Naive thymus-derived CD4-positive, alpha-beta T cell (primary cell): ENCODE measurements around the gene SEC14L1. TPM values are rescaled to one million over a fixed set of nuclear protein-coding genes. Genes with fewer than 3 reads are reported as not detected.

Experiments
- ATAC-seq: fragments of 150-1000 bp; cut with Tn5 transposase; 2 replicates; pipeline ENCODE4 v1.10.0; 2021; ENCODE audit warnings: mild to moderate bottlenecking, moderate library complexity
- CTCF ChIA-PET: fragments of 350-600 bp; sonication (Branson Sonifier 250); formaldehyde crosslinking; loops from one replicate; lab custom pipeline; 2021; ENCODE audit warnings: antibody characterized with exemption; lab: Charles Lee
- POLR2A ChIA-PET: fragments of 350-600 bp; sonication (Branson Sonifier 250); formaldehyde crosslinking; loops from one replicate; lab custom pipeline; 2021; ENCODE audit warnings: antibody characterized with exemption, inconsistent platforms; lab: Charles Lee
- DNase-seq, 9 donors: peaks; one replicate each; pipeline versions ENCODE4 v3.0.0 to v3.0.0-alpha.2; 2020 to 2022; ENCODE audit warnings: mixed read lengths in 1 of 9
- H3K27ac ChIP-seq: one replicate; pipeline ENCODE4 v1.7.0; 2013; ENCODE audit warnings: mild to moderate bottlenecking, low read depth, low read length, moderate library complexity
- H3K27me3 ChIP-seq, 2 donors: one replicate each; pipeline ENCODE4 v1.7.0; 2013; ENCODE audit warnings: low read length in 2 of 2, mild to moderate bottlenecking in 2 of 2, moderate library complexity in 2 of 2; ENCODE audit not compliant: control insufficient read depth in 2 of 2, insufficient read depth in 2 of 2
- H3K36me3 ChIP-seq, 3 experiments: 1 replicate in 2 of 3; 2 replicates in 1 of 3; pipeline ENCODE4 v1.7.0; 2013; ENCODE audit warnings: low read length in 3 of 3, mild to moderate bottlenecking in 3 of 3, moderate library complexity in 1 of 3; ENCODE audit not compliant: insufficient read depth in 3 of 3, control insufficient read depth in 2 of 3
- H3K4me1 ChIP-seq, 2 donors: one replicate each; pipeline ENCODE4 v1.7.0; 2013; ENCODE audit warnings: low read length in 2 of 2, mild to moderate bottlenecking in 2 of 2, moderate library complexity in 1 of 2; ENCODE audit not compliant: control insufficient read depth in 2 of 2, insufficient read depth in 2 of 2
- H3K4me3 ChIP-seq: 2 replicates; pipeline ENCODE4 v1.7.0; 2013; ENCODE audit warnings: mild to moderate bottlenecking, low read length
- H3K9me3 ChIP-seq, 3 experiments: 1 replicate in 2 of 3; 2 replicates in 1 of 3; pipeline ENCODE4 v1.7.0; 2013; ENCODE audit warnings: low read length in 3 of 3; ENCODE audit not compliant: control insufficient read depth in 2 of 3
- H3K27ac Mint-ChIP-seq, 9 donors: one replicate each; pipeline ENCODE4 v1.8.0; 2020 to 2022; ENCODE audit warnings: mixed read lengths in 9 of 9, mild to moderate bottlenecking in 8 of 9, moderate library complexity in 5 of 9, inconsistent platforms in 2 of 9
- H3K27me3 Mint-ChIP-seq, 5 donors: one replicate each; pipeline ENCODE4 v1.8.0; 2021 to 2022; ENCODE audit warnings: mixed read lengths in 5 of 5, mild to moderate bottlenecking in 1 of 5
- H3K36me3 Mint-ChIP-seq, 5 donors: one replicate each; pipeline ENCODE4 v1.8.0; 2020 to 2022; ENCODE audit warnings: mixed read lengths in 5 of 5, mild to moderate bottlenecking in 3 of 5, inconsistent platforms in 1 of 5
- H3K4me1 Mint-ChIP-seq, 7 donors: one replicate each; pipeline ENCODE4 v1.8.0; 2020 to 2022; ENCODE audit warnings: mixed read lengths in 7 of 7, mild to moderate bottlenecking in 3 of 7, inconsistent platforms in 1 of 7
- H3K4me3 Mint-ChIP-seq, 10 donors: one replicate each; pipeline ENCODE4 v1.8.0; 2020 to 2022; ENCODE audit warnings: mild to moderate bottlenecking in 10 of 10, mixed read lengths in 10 of 10, moderate library complexity in 6 of 10, inconsistent platforms in 2 of 10
- H3K9me3 Mint-ChIP-seq, 11 donors: one replicate each; pipeline ENCODE4 v1.8.0; 2020 to 2022; ENCODE audit warnings: mixed read lengths in 11 of 11, mild to moderate bottlenecking in 4 of 11, inconsistent platforms in 1 of 11, moderate library complexity in 1 of 11
- intact Hi-C, 2 donors: fragments of 100-400 bp; cut with micrococcal nuclease; formaldehyde crosslinking; loops; one replicate each; pipeline ENCODE4 v1.15.1; 2023
- polyA plus RNA-seq, 2 donors: library from polyadenylated mRNA; unstranded; fragments of 300-500 nt; fragmentation: Illumina TruSeq; gene quantifications; one replicate each; pipeline ENCODE4 v1.2.3, GENCODE V29; 2021
- total RNA-seq, 6 experiments: library from RNA in 5 of 6; stranded (reverse) in 5 of 6; gene quantifications; 1 replicate in 5 of 6; 2 replicates in 1 of 6; pipeline ENCODE4 v1.2.3 and lab custom pipeline; 2021 to 2026

SEC14L1 gene
- total and polyA plus RNA-seq, 7 experiments from 2014 or later, result 7.0 to 103 (median 28.7) TPM

DNA sequence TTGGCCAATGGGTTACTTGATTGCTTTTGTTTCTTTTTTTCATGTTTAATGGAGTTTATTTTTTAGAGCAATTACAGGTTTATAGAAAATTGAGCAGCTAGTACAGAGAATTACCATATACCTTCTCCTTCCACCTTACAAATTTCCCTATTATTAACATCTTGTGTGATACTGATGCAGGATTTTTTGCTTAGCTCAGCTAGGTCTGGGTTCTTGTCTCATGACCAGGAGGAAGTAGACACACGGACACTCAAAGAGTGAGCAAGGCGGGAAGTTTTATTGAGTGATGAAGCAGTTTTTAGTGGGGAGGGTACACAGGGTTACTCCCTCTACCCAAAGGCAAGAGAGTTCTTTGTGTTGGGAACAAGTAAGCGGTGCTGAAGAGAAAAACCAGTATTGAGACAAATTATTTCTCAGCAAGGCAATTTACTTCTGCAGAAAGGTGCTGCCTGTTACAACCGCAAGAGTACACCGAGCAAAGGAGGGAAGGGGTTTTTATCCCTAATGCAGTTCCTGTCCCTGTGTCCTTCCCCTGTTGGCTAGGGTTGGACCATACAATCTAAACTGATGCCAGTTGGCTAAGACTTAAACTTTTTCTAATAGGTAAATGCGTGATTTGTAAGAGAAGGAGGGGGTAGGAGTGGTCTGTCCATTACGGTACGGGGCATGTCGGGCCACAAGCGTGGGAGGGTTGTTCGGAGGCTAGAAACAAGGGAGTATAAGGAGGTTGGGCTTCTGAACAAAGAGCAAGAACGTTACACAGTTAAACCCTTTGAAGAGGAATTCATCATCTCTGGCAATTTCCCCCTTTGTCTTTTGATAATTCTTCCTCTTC is 26.9 kb downstream of the SEC14L1 start:
- Histone ChIP-seq H3K27ac (no peak overlapping the region), H3K4me3 (no peak overlapping the region), H3K9me3 (peaks cover 0 to 25% (median 15%) of the 10 kb centered on the region in 3 experiments), H3K27me3 (no peaks in the 10 kb centered on the region), H3K4me1 (peaks cover 0 to 14% of the 10 kb centered on the region in 2 donors), H3K36me3 (peaks cover 0 to 14% (median 0%) of the 10 kb centered on the region in 3 experiments)
- ChIA-PET CTCF (no interaction called here), POLR2A (interaction anchor here (1.0 to 1.4 kb wide), 2 partner anchors 14 to 17 kb away, joined by 4 read pairs; no protein-coding TSS in a partner anchor)
- ATAC-seq (no peak), DNase-seq (no peak)
- H3K27me3 Mint-ChIP-seq, result no peaks in the 10 kb centered on the region
- H3K4me3 Mint-ChIP-seq, result no peak overlapping the region
- H3K9me3 Mint-ChIP-seq, result peaks cover 5 to 54% (median 19%) of the 10 kb centered on the region in 11 donors
- H3K27ac Mint-ChIP-seq, result peak overlapping the region in 4 of 9 donors; percentile 28 to 78 (median 52)
- H3K36me3 Mint-ChIP-seq, result peaks cover 18 to 83% (median 55%) of the 10 kb centered on the region in 5 donors
- intact Hi-C loops, result no loop called here
- peaks cover 22 to 43% (median 31%) of the 10 kb centered on the region in 7 donors for H3K4me1 Mint-ChIP-seq

GRCh38 chr17:77173104-77173503 is 32.3 kb downstream of the SEC14L1 start:
- Mint-ChIP-seq H3K36me3 (peaks cover 17 to 79% (median 48%) of the 10 kb centered on the region in 5 donors), H3K4me3 (no peak overlapping the region), H3K9me3 (peaks cover 5 to 54% (median 35%) of the 10 kb centered on the region in 11 donors), H3K27ac (peak overlapping the region in 1 of 9 donors; percentile 22), H3K4me1 (peaks cover 5 to 17% (median 13%) of the 10 kb centered on the region in 7 donors), H3K27me3 (no peaks in the 10 kb centered on the region)
- ATAC-seq, result no peak
- H3K27ac ChIP-seq, result no peak overlapping the region
- H3K27me3 ChIP-seq, result no peaks in the 10 kb centered on the region
- H3K9me3 ChIP-seq, result peaks cover 8 to 40% (median 15%) of the 10 kb centered on the region in 3 experiments
- no peak overlapping the region for H3K4me3 ChIP-seq
- no peaks in the 10 kb centered on the region for H3K4me1 ChIP-seq
- no peak for DNase-seq
- POLR2A ChIA-PET, result interaction anchor here (0.6 kb wide), 1 partner anchor 272 kb away, joined by 3 read pairs; no protein-coding TSS in a partner anchor
- CTCF ChIA-PET, result no interaction called here
- peaks cover 0 to 15% (median 0%) of the 10 kb centered on the region in 3 experiments for H3K36me3 ChIP-seq
- intact Hi-C loops, result no loop called here

DNA sequence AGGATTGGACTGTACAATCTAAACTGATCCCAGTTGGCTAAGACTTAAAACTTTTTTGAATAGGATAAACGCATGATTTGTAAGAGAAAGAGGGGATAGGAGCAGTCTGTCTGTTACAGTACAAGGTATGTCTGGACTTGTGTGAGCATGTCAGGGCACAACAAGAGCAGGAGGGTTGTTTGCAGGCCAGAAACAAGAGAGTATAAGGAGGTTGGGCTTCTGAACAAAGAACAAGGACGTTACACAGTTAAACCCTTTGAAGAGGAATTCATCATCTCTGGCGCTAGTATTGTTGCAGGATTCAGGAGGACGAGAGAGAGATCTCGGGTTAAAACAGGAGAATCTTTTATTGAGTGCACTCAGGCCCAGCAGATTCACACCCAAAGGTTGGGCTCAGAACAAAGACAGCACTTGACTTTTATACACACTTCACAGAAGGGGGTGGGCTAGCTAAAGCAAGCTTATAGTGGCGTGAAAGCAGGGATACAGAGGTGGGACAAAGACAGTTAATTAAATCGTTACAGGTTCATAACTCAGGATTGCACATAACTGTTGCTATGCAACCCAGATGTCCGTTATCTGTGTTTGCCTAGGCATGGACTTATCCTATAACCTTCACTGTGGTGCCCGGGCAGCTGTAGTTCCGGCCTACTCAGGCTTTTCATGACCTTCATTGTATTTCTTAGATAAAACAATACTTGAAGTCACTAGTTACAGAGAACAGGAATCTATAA is 34.3 kb downstream of the SEC14L1 start:
- POLR2A ChIA-PET, result no interaction called here
- H3K9me3 ChIP-seq, result peaks cover 8 to 32% (median 11%) of the 10 kb centered on the region in 3 experiments
- H3K4me1 Mint-ChIP-seq, result peaks cover 6 to 25% (median 17%) of the 10 kb centered on the region in 7 donors
- no peaks in the 10 kb centered on the region for H3K4me1 ChIP-seq
- DNase-seq (no peak), ATAC-seq (no peak)
- H3K4me3 ChIP-seq, result no peak overlapping the region
- peaks cover 10 to 69% (median 40%) of the 10 kb centered on the region in 5 donors for H3K36me3 Mint-ChIP-seq
- intact Hi-C loops, result no loop called here
- no peak overlapping the region for H3K27ac ChIP-seq
- no peak overlapping the region for H3K4me3 Mint-ChIP-seq
- no peaks in the 10 kb centered on the region for H3K27me3 Mint-ChIP-seq
- H3K36me3 ChIP-seq, result peaks cover 0 to 12% (median 0%) of the 10 kb centered on the region in 3 experiments
- peaks cover 5 to 36% (median 27%) of the 10 kb centered on the region in 11 donors for H3K9me3 Mint-ChIP-seq
- H3K27ac Mint-ChIP-seq, result peak overlapping the region in 4 of 9 donors; percentile 19 to 33 (median 30)
- CTCF ChIA-PET, result no interaction called here
- no peaks in the 10 kb centered on the region for H3K27me3 ChIP-seq

- peaks cover 10 to 66% (median 31%) of the 10 kb centered on the region in 5 donors for H3K36me3 Mint-ChIP-seq
- intact Hi-C loops, result no loop called here
Measured at GRCh38 chr17:77177002-77177741, 36.4 kb downstream of the SEC14L1 start.

GRCh38 chr17:77178050-77178449 is 37.3 kb downstream of the SEC14L1 start:
- H3K27ac Mint-ChIP-seq, result peak overlapping the region in 1 of 9 donors; percentile 21

More at GRCh38 chr17:77177002-77177741, 36.4 kb downstream of the SEC14L1 start:
- Histone ChIP-seq H3K27me3 (no peaks in the 10 kb centered on the region), H3K4me3 (no peak overlapping the region), H3K4me1 (peaks cover 0 to 10% of the 10 kb centered on the region in 2 donors), H3K27ac (no peak overlapping the region), H3K9me3 (peaks cover 8 to 32% (median 11%) of the 10 kb centered on the region in 3 experiments), H3K36me3 (peaks cover 0 to 12% (median 0%) of the 10 kb centered on the region in 3 experiments)
- no peaks in the 10 kb centered on the region for H3K27me3 Mint-ChIP-seq
- ATAC-seq (no peak), DNase-seq (no peak)
- peaks cover 5 to 33% (median 23%) of the 10 kb centered on the region in 11 donors for H3K9me3 Mint-ChIP-seq
- no peak overlapping the region for H3K4me3 Mint-ChIP-seq
- ChIA-PET POLR2A (interaction anchor here (1.4 kb wide), 1 partner anchor 10 kb away, joined by 3 read pairs; no protein-coding TSS in a partner anchor), CTCF (interaction anchor here (0.6 kb wide), 1 partner anchor 293 kb away, joined by 3 read pairs; no protein-coding TSS in a partner anchor)
- peaks cover 13 to 40% (median 22%) of the 10 kb centered on the region in 7 donors for H3K4me1 Mint-ChIP-seq
- H3K27ac Mint-ChIP-seq, result peak overlapping the region in 4 of 9 donors; percentile 19 to 70 (median 37)

More at GRCh38 chr17:77178050-77178449, 37.3 kb downstream of the SEC14L1 start:
- ChIA-PET CTCF (interaction anchor here (0.6 kb wide), 1 partner anchor 292 kb away, joined by 3 read pairs; no protein-coding TSS in a partner anchor), POLR2A (interaction anchor here (1.4 kb wide), 1 partner anchor 9 kb away, joined by 3 read pairs; no protein-coding TSS in a partner anchor)
- no peaks in the 10 kb centered on the region for H3K27me3 Mint-ChIP-seq
- ATAC-seq (no peak), DNase-seq (no peak)
- H3K4me1 ChIP-seq, result peaks cover 0 to 19% of the 10 kb centered on the region in 2 donors
- H3K9me3 ChIP-seq, result peaks cover 8 to 25% (median 11%) of the 10 kb centered on the region in 3 experiments
- H3K27ac ChIP-seq, result no peak overlapping the region
- H3K4me1 Mint-ChIP-seq, result peaks cover 13 to 49% (median 25%) of the 10 kb centered on the region in 7 donors
- peaks cover 6 to 60% (median 25%) of the 10 kb centered on the region in 5 donors for H3K36me3 Mint-ChIP-seq
- no peaks in the 10 kb centered on the region for H3K27me3 ChIP-seq
- peaks cover 0 to 12% (median 0%) of the 10 kb centered on the region in 3 experiments for H3K36me3 ChIP-seq
- intact Hi-C loops, result no loop called here
- H3K9me3 Mint-ChIP-seq, result peaks cover 0 to 27% (median 20%) of the 10 kb centered on the region in 11 donors
- no peak overlapping the region for H3K4me3 ChIP-seq
- H3K4me3 Mint-ChIP-seq, result no peak overlapping the region
